Omental fat pad (tissue), 4 donors: ENCODE data around the gene NTNG1. TPM values are rescaled to one million over a fixed set of nuclear protein-coding genes. Genes with fewer than 3 reads are reported as not detected.

ENCODE experiments used
- ATAC-seq: fragments of 150-250 bp; one replicate; pipeline ENCODE4 v1.9.1; 2016; ENCODE audit warnings: mild to moderate bottlenecking, moderate library complexity; ENCODE audit not compliant: low FRiP score
- DNase-seq: peaks from one replicate; pipeline ENCODE4 v3.0.0-alpha.2; 2019; ENCODE audit warnings: low spot score
- CTCF ChIP-seq, 3 donors: fragments of 450-650 bp; IDR thresholded peaks; one replicate each; pipeline ENCODE4 v1.5.1; 2016 to 2017; ENCODE audit warnings: antibody characterized with exemption in 3 of 3, mild to moderate bottlenecking in 3 of 3, moderate library complexity in 2 of 3
- total RNA-seq, 4 donors: library from RNA; depleted of rRNA; stranded (reverse); fragments of >200 nt; gene quantifications; one replicate each; pipeline ENCODE4 v1.1.0, GENCODE V29; 2016

NTNG1 gene
- total RNA-seq, 4 donors from 2014 or later: 1.3 to 28.5 (median 6.6) TPM

- DNase-seq (no peak), ATAC-seq (no peak)
- no peak for TF ChIP-seq CTCF (IDR thresholded peaks at IDR 0.05)
These were observed 339.9 kb downstream of the NTNG1 start for GRCh38 chr1:107480548-107481415.

GRCh38 chr1:107481756-107482384 is 341.0 kb downstream of the NTNG1 start:
- DNase-seq (no peak), ATAC-seq (no peak)

DNA sequence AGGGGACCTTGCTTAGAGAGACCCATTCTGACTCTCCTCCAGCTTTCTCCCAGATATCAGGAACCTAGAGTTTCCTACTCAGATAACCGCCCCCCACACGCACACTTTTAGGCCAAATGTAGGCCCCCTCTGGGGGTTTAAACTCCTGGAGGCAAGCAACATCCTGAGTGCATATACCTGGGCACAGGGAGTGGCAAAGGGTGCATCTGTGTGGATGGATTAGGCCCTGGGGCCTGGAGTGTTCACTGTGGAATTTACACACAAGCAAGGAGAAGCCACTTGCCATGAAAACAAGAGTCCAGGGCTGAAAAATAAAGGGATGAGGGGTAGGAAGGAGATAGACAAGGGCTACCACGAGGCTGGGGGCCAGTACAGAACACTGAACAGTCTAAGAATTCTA is 343.1 kb downstream of the NTNG1 start:
- ATAC-seq (no peak), DNase-seq (no peak)
- no peak for TF ChIP-seq CTCF (IDR thresholded peaks at IDR 0.05)

More at GRCh38 chr1:107481756-107482384, 341.0 kb downstream of the NTNG1 start:
- no peak for TF ChIP-seq CTCF (IDR thresholded peaks at IDR 0.05)

DNA sequence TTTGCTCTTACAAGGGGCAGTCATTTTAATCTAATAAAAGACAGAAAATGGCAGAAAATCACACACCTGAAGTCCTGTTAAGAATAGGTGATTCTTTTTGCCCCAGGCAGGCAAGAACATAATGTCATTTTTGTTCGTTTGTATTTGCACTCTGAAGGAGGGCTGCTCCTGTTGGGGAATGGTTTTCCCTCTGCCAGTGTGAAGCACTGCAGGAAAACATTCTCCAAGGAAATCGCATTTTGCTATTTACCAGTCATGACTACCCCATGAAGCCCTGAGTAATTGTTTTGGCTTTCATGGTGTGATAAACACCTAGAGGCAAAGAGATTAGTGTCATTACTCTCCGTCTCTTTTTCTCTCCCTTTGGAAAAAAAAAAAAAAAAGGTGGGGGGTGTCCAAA is 345.5 kb downstream of the NTNG1 start:
- TF ChIP-seq CTCF (IDR thresholded peaks at IDR 0.05): no peak
- ATAC-seq (no peak), DNase-seq (no peak)

DNA sequence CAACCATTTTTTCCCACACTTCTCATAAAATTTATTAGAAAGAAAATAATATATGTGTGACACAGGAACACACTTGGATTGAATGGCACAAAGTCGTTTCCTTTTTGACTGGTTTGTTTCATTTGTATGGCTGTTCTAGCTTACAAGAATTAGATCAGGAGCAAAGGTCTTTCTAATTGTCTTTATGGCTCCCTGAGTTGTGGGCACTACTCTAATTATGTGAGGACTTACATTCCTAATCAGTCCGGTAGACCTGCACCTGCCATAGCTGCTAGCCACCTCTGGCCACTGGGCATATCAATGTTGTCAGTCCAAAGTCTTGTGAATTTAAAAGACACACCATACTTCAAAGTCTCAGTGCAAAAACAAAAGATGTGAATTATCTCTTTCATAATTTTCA is 346.7 kb downstream of the NTNG1 start:
- DNase-seq: no peak
- no peak for ATAC-seq

GRCh38 chr1:107491582-107491981 is 350.7 kb downstream of the NTNG1 start:
- ATAC-seq: no peak
- DNase-seq: no peak
- TF ChIP-seq CTCF (IDR thresholded peaks at IDR 0.05): no peak

More for the DNA sequence above, 346.7 kb downstream of the NTNG1 start:
- TF ChIP-seq CTCF (IDR thresholded peaks at IDR 0.05): no peak
